NCI-H2081 treated with DMSO at 0.1 percent for 48 hours (cell line): ENCODE results near the gene SBF2.
"Not testable (repeated sequence)": the region's sequence is repeated elsewhere in the genome, so short reads cannot be mapped to it uniquely, and the experiment has no call there.

Experiments used
- DNase-seq: peaks from one replicate; lab custom pipeline; 2025; lab: John Stamatoyannopoulos, UW

SBF2 gene

DNA sequence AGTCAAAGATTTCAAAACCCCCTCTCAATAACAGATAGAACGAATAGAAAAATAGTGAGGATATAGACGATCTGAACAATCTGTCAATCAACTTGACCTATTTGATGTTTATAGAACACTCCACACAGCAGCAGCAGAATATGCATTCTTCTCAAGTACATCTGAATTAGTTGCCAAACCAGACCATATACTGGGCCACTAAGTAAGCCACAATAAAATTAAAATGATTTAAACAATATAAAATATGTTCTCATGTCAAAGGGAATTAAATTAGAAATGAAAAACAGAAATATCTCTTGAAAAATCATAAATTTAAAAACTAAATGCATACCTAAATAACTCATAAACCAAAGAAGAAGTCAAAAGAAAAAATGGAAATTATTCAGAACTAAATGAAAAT is 229.2 kb downstream of the SBF2 start:
- DNase-seq: no peak

- DNase-seq: no peak
Observed at GRCh38 chr11:10058356-10058755, 235.7 kb downstream of the SBF2 start.

DNA sequence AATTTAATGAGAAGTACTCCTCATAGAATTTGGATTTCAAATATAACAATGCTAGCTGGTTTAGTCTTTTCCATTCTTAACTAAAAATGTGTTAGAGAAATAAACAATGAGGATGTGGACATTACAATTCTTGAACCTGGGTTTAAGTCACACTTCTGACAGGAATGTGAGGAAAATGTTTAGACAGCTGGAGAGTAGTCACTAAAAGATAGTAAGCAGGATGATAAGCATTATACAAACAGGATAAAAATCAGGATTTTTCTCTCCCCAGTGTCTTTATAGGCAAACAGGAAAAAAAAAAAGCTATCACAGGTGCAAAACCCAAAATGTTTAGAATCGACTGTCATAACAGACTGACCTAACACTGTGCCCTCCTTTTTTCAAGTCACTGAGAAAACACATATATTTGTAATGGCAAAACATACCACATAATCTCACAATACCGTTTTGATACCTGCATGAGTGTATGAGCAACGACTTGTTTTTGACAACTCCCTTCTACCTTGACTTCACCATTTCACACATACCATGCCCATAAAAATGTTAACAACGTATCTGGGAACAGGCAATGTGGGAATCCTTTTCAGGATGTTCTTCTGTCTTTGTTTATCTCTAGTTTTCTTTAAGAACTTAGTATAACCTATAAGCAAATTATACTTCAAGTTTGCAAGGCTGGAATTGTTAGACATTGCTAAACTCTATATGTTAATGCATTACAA is 242.0 kb downstream of the SBF2 start:
- no peak for DNase-seq

DNA sequence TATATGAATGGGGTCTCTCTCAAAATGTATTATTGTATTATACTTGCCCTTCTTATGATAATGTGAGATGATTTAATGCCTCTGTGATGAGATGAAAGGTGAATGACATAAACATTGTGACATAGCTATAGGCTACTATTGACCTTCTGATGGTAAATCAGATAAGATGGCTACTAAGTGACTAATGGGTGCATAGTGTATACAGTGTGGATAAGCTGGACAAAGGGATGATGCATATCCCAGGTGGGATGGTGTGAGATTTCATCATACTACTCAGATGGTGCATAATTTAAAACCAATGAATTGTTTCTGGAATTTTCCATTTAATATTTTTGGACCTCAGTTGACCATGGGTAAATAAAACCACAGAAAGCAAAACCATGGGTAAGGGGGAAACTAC is 243.5 kb downstream of the SBF2 start:
- no peak for DNase-seq

DNA sequence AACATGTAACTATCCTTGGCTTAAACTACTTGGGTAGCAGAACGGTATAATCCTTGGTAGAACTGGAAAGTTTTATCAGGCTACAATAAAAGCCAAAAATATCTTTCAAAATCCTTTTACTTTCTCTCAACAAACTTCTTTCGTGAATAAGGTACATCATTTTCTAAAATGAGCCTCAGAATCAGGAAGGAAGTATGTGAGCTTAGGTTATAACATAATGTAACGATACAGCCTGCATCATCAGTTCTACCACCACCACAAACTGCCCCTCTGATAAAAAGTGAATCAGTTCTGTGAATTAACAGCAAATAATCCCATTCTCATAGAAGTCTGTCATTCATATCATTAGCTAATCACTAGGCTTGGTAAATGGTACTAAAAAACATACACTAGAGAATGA is 244.3 kb downstream of the SBF2 start:
- no peak for DNase-seq

GRCh38 chr11:10048350-10048749 is 245.7 kb downstream of the SBF2 start:
- no peak for DNase-seq

GRCh38 chr11:10044618-10045017 is 249.4 kb downstream of the SBF2 start:
- DNase-seq: no peak

DNA sequence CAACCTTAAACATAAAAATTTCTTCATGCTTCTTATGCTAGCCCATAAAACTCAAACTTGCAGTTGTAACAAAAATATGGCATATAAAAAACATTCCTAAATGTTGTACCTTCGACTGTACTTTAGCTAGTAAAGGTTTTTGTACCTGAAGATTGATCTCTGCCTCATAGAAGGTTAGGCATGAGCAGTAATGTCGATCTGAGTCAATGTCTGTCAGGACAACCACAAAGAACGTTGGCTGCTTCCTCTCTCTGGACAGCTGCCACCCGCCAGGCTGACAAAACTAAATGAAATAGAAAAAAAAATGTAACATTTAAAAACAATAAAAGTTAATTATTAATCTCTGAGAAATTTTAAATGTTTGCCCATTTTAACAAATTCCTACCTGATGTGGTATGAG is 251.3 kb downstream of the SBF2 start:
- no peak for DNase-seq

GRCh38 chr11:10041748-10042446 is 252.1 kb downstream of the SBF2 start:
- DNase-seq: no peak

- DNase-seq: no peak
Observed at GRCh38 chr11:10041332-10041731, 252.7 kb downstream of the SBF2 start.

GRCh38 chr11:10038521-10039302 is 255.3 kb downstream of the SBF2 start:
- DNase-seq: no peak

DNA sequence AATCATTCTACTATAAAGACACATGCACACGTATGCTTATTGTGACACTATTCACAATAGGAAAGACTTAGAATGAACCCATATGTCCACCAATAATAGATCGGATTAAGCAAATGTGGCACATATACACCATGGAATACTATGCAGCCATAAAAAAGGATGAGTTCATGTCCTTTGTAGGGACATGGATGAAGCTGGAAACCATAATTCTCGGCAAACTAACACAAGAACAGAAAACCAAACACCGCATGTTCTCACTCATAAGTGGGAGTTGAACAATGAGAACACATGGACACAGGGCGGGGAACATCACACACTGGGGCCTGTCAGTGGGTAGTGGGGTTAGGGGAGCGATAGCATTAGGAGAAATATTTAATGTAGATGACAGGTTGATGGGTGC is 258.1 kb downstream of the SBF2 start:
- not testable (repeated sequence) for DNase-seq

DNA sequence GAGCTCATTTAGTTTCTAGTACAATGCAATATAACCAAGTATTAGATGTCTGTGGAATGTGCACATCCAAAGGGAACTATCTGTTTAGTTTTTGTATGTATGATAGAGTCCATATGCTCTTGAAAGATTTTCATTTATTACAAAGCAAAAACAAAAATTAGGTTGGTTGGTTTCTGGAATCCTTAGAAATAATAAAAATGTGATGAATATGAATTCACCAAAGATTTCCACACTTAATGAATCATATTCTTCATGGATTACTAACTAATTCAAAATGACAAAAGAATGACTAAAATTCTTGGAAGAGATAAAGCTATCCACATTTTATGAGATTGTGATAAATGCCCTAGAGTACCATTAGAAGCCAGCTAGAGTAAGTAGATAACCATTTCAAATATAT is 261.1 kb downstream of the SBF2 start:
- DNase-seq: no peak

GRCh38 chr11:10030122-10030490 is 263.9 kb downstream of the SBF2 start:
- DNase-seq: no peak

DNA sequence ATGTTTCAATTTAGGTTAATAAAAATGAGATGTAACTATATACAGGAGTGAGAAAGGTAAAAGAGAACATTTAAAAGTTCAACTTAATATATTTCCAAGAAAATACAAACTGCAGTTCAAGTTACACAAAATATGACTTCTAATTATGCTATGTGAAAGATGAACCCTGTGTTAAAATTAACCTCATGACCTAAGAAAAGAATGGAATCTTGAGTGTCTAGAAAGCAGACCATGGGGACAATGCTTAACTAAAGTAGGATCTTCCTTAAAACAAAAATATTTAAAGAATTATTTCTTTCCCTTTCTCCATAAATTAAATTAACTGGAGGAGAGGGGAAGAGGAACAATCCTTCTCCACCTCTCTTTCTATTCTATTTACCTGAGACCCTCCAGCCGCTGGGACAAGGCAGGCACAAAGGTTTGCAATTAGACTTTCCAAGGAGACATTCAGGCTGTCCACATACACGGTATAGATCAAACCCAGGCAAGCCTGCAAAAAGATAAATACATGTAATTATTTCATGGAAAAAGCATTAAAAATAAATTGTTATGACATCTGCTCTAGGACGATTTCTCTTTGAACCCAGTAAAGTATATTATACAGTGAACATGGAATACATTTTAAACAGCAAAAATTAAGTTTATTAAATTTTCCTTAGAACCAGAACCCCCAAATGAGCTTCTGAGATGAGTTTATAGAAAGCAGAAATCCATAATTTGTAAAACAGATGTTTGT is 264.5 kb downstream of the SBF2 start:
- no peak for DNase-seq

- DNase-seq: no peak
Observed at GRCh38 chr11:10026514-10026913, 267.5 kb downstream of the SBF2 start.

- no peak for DNase-seq
Observed at GRCh38 chr11:10023212-10023611, 270.8 kb downstream of the SBF2 start.

DNA sequence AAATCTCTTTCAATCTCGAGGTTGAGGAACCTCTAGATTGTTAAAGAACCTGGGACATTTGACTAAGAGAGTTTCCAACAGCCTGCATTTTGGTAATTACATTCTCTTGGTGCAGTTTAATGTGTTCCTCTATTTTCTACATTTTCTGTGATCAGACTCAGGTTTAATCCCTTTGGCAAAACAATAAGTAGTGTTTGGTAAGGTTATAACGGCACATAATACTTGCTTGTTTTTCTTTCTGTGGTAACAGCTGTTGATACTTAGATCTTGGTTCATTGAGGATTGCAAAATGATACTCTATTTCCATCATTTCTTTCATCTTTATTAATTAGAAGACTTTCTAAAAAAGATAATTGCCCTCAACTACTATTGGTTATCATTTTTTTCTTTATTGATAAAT is 271.3 kb downstream of the SBF2 start:
- DNase-seq: no peak

- no peak for DNase-seq
Observed at GRCh38 chr11:10021563-10021962, 272.5 kb downstream of the SBF2 start.

DNA sequence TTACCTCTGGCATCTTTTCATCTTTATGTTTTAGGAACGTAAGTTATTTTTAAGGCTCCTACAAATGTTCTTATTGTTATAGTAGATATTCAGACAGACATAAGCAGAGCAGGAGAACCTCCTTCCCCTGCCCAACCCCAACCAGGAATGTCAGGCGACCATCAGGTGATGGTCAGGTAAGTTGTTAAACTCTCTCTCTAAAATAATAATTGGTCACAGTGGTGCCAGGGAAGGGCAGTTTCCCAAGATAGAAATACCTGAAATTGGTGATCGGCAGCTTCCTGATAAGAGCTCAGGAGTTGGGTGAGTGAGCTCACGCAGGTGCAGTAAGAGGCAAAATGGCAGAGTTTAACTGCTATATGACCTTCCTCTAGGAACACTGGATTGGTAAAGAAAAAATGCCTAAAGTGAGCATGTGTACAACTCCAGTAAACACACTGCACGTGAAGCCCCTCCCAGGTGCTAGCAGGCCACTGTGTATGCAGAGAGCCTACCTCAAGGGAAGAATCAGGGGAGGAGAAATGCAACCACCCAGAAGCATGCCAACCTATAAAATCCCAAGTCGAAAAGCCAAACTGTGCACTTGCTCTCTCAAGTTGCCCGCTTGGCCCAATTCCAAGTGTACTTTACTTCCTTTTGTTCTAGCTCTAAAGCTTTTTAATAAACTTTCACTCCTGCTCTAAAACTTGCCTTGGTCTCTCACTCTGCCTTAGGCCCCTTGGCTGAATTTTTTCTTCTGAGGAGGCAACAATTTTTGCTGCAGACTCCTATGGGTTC is 273.9 kb downstream of the SBF2 start:
- DNase-seq: no peak

DNA sequence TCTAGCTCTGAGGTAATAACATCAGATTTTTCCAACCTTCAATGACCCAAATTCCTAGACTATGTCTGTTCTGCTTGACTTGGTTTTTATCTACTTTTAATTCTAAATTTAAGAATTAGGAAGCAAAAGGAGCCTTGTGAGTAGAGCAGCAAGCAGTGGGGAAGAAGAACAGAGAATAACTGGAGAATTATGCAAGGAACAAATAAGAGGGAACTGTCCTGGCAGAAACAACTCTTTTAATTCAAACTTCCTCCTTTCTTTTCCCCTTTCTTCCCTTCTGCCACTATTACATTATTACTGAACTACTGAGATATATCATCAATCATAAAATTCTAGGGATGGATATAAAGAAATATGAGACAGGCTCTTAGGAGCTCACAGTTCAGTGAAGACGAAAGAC is 276.1 kb downstream of the SBF2 start:
- DNase-seq: no peak

DNA sequence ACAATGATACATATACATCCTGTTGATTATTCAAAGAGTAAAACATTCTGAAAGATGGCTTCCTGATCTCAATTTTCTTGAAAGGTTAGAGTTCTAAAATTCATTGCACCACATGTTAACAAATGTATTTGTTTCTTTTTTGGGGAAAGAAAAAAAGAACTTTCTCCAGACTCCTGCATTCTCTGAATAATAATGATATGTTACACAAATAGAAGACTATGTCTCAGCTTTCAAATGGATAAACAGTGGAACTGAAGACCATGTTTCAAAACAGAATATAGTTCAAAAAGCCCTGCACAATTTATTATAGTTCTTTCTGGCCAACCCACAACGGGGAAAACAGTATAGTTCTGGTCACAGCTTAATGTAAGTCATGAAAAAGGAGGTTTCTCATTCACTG is 277.0 kb downstream of the SBF2 start:
- no peak for DNase-seq
